ENCODE data around the gene FOXI1.

FOXI1 gene

GRCh38 chr5:170105642-170106611 is at the start of gene FOXI1:
FOXI1 (plus strand) TSS chr5:170105897; CDS start chr5:170105958, 61 bp downstream.
- no peaks in the 10 kb centered on the region for H3K36me3 ChIP-seq (replicated peaks)
- H3K27me3 ChIP-seq (replicated peaks) = no peaks in the 10 kb centered on the region
- in situ Hi-C loops (cut with HindIII; ENCODE audit: low pct_ligation_motif_present, low sequenced_read_pairs) = no loop called here
- DNase-seq = no peak
- no peak for TF ChIP-seq CTCF (IDR thresholded peaks at IDR 0.05; ENCODE audit: low read depth, low read length, missing control alignments)
- no peak within 1 kb of the TSS for H3K27ac ChIP-seq
- H3K4me3 ChIP-seq (ENCODE audit: low read depth, low read length) = no peak within 1 kb of the TSS

GRCh38 chr5:170056561-170057267 is 49.0 kb upstream of the FOXI1 start:
- TF ChIP-seq CTCF (IDR thresholded peaks at IDR 0.05; ENCODE audit: low read depth, low read length, missing control alignments) = no peak
- no peak overlapping the region for H3K27ac ChIP-seq
- no peaks in the 10 kb centered on the region for H3K36me3 ChIP-seq (replicated peaks)
- no peak for DNase-seq
- in situ Hi-C loops (cut with HindIII; ENCODE audit: low pct_ligation_motif_present, low sequenced_read_pairs) = no loop called here
- H3K27me3 ChIP-seq (replicated peaks) = no peaks in the 10 kb centered on the region
- no peak overlapping the region for H3K4me3 ChIP-seq (ENCODE audit: low read depth, low read length)

- no peak for DNase-seq
- Histone ChIP-seq H3K36me3 (replicated peaks) (no peaks in the 10 kb centered on the region), H3K27ac (no peak overlapping the region), H3K4me3 (ENCODE audit: low read depth, low read length) (no peak overlapping the region), H3K27me3 (replicated peaks) (no peaks in the 10 kb centered on the region)
- no peak for TF ChIP-seq CTCF (IDR thresholded peaks at IDR 0.05; ENCODE audit: low read depth, low read length, missing control alignments)
- in situ Hi-C loops (cut with HindIII; ENCODE audit: low pct_ligation_motif_present, low sequenced_read_pairs) = no loop called here
Observed at GRCh38 chr5:170057311-170057710, 48.4 kb upstream of the FOXI1 start.

GRCh38 chr5:170059221-170059620 is 46.5 kb upstream of the FOXI1 start:
- DNase-seq = no peak
- in situ Hi-C loops (cut with HindIII; ENCODE audit: low pct_ligation_motif_present, low sequenced_read_pairs) = no loop called here
- H3K27ac ChIP-seq = no peak overlapping the region
- H3K27me3 ChIP-seq (replicated peaks) = no peaks in the 10 kb centered on the region
- TF ChIP-seq CTCF (IDR thresholded peaks at IDR 0.05; ENCODE audit: low read depth, low read length, missing control alignments) = no peak
- no peak overlapping the region for H3K4me3 ChIP-seq (ENCODE audit: low read depth, low read length)
- H3K36me3 ChIP-seq (replicated peaks) = no peaks in the 10 kb centered on the region

GRCh38 chr5:170067152-170067551 is 38.5 kb upstream of the FOXI1 start:
- DNase-seq = no peak
- no peak overlapping the region for H3K4me3 ChIP-seq (ENCODE audit: low read depth, low read length)
- no peaks in the 10 kb centered on the region for H3K36me3 ChIP-seq (replicated peaks)
- in situ Hi-C loops (cut with HindIII; ENCODE audit: low pct_ligation_motif_present, low sequenced_read_pairs) = no loop called here
- no peak for TF ChIP-seq CTCF (IDR thresholded peaks at IDR 0.05; ENCODE audit: low read depth, low read length, missing control alignments)
- no peak overlapping the region for H3K27ac ChIP-seq
- H3K27me3 ChIP-seq (replicated peaks) = no peaks in the 10 kb centered on the region
